GM12864 (cell line): ENCODE data around the gene MRPL17.

Experiments
- DNase-seq: peaks from one replicate; pipeline ENCODE4 v3.0.0-alpha.2; 2011; ENCODE audit warnings: low read depth
- H3K4me3 ChIP-seq: 2 replicates; pipeline ENCODE4 v1.5.1; 2011; ENCODE audit warnings: mild to moderate bottlenecking, low read depth, low read length, control low read depth
- CTCF ChIP-seq: IDR thresholded peaks from 2 replicates; pipeline ENCODE4 v1.5.1; 2011; ENCODE audit warnings: low read depth, mild to moderate bottlenecking, moderate library complexity, low read length, control low read depth, inconsistent platforms; ENCODE audit errors: missing control alignments

Gene MRPL17

GRCh38 chr11:6640036-6640984 lies 42.8 kb downstream of the MRPL17 start:
- TF ChIP-seq CTCF: no peak
- no peak for DNase-seq
- H3K4me3 ChIP-seq: no peak overlapping the region

GRCh38 chr11:6638429-6638828 lies 44.7 kb downstream of the MRPL17 start:
- TF ChIP-seq CTCF: no peak
- no peak for DNase-seq

GRCh38 chr11:6637871-6638270 lies 45.3 kb downstream of the MRPL17 start:
- DNase-seq: no peak
- H3K4me3 ChIP-seq: no peak overlapping the region
- no peak for TF ChIP-seq CTCF

More at GRCh38 chr11:6638429-6638828, 44.7 kb downstream of the MRPL17 start:
- H3K4me3 ChIP-seq: no peak overlapping the region

GRCh38 chr11:6636480-6636879 lies 46.7 kb downstream of the MRPL17 start:
- DNase-seq: no peak
- no peak for TF ChIP-seq CTCF

GRCh38 chr11:6635082-6635932 lies 47.8 kb downstream of the MRPL17 start:
- TF ChIP-seq CTCF: no peak
- no peak overlapping the region for H3K4me3 ChIP-seq
- no peak for DNase-seq

More at GRCh38 chr11:6636480-6636879, 46.7 kb downstream of the MRPL17 start:
- H3K4me3 ChIP-seq: no peak overlapping the region

- DNase-seq: no peak
- H3K4me3 ChIP-seq: no peak overlapping the region
- no peak for TF ChIP-seq CTCF
Observed at GRCh38 chr11:6634534-6634933, 48.6 kb downstream of the MRPL17 start.
